HG02759 (cell line): ENCODE measurements around the gene CARD10.

ENCODE experiments used
- ATAC-seq: cut with Tn5 transposase; IDR thresholded peaks from one replicate; pipeline ENCODE4 v1.9.1; 2021; ENCODE audit warnings: mild to moderate bottlenecking, moderate library complexity; ENCODE audit not compliant: unreplicated experiment

The CARD10 gene

DNA sequence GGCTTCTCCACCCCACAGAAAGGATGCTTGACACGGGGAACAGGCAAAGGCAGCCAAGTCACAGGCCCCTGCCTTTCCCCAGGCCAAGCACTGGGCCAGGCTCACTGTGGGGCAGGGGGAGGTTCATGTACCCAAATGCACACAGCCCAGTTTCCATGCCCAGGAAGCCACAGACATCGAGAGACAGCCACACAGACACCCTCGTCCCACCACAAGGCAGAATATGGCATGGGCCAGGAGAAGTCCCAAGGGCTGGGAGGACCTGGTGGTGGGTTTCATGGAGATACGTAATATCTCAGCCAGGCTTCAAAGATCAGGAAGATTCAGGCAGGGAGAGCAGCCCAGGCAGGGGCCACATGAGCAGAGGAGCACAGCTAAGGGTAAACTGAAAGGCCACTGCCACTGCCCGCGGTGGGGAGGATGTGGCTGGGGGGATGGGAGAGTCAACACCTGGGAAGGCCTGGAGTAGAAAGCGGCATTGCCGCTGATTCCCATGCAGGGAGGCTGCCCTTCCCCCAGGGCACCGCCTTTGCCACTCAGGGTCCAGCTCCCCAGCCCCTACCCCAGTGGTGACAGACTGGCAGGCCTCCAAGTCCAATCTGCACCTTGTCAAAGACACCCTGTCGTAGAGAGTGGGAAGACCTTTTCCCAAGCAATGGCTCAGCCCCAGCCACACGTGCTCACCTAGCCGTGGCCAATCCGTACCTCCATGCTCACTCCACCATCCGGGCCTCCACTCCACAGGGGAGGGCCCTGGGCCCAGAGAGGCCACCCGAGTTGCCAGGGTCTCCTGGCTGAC, 30.7 kb downstream of the CARD10 start:
- ATAC-seq: no peak

DNA sequence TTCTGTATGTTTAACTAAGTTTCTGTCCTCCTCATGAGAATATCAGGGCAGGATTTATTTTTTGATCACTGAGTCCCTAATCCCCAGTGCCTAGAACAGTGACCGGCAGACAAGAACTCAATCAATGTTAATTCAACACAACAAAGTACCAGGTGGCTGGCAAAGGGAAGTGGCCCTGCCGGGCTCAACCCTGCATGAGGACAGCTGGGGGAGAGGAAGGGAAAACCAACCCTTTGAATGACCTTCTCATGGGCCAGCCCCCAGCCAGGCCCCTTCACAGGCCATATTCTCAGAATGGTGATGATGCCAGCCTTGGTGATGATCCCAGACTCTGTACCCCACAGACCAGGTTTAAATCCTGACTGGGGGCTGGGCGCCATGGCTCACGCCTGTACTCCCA, 31.6 kb downstream of the CARD10 start:
- ATAC-seq: no peak

DNA sequence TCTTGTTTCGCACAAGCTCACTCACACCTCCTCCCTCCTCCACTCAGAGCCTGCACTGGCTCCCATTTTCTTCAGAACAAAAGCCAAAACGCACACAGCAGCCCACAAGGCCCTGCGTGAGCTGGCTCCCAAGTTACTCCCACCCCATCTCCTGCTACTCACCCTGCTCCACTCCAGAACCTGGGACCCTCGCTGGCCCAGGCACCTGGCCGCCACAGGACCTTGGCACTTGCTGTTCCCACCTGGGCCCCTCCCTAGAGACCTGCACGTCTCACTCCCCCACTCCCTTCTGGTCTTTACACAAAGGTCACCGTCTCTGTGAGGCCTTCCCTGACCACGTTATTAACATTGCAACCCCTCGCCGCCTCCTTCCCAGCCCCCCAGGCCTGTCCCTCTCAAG, 32.1 kb downstream of the CARD10 start:
- ATAC-seq: no peak

DNA sequence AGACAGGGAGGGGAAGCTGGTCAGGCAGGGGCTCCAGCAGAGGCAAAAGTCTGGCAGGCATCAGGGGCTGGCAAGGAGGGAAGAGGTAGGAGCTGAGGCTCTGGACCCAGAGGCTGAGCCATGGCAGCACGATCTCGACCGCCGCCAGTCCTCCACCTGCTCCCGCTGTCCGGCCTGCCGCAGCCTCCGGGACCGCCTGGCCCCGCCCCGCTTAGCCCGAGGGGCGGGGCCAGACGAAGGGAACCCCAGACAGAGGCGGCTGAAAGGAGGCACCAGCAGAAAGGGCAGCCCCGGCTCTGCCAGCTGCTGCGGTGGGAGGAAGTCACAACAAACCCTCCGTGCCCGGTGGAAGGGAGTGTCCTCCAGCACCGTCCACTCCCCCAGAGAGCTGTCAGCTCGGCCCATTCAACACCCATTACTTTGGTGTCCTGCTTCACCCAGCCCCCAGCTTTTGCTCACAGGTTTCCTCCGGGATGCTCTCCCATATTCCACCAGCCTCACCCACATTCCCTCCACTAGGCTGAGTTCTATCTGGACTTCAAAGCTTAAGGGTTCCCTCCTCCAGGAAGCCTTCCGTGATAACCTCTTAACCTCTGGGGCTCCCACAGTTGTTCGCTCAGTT, 32.9 kb downstream of the CARD10 start, which contains the start of gene MFNG:
Gene MFNG, minus strand, starts transcription at position 161 of the 622 bp plus-strand sequence. CDS start 207 bp downstream, outside the sequence.
- ATAC-seq: peak; percentile 68

DNA sequence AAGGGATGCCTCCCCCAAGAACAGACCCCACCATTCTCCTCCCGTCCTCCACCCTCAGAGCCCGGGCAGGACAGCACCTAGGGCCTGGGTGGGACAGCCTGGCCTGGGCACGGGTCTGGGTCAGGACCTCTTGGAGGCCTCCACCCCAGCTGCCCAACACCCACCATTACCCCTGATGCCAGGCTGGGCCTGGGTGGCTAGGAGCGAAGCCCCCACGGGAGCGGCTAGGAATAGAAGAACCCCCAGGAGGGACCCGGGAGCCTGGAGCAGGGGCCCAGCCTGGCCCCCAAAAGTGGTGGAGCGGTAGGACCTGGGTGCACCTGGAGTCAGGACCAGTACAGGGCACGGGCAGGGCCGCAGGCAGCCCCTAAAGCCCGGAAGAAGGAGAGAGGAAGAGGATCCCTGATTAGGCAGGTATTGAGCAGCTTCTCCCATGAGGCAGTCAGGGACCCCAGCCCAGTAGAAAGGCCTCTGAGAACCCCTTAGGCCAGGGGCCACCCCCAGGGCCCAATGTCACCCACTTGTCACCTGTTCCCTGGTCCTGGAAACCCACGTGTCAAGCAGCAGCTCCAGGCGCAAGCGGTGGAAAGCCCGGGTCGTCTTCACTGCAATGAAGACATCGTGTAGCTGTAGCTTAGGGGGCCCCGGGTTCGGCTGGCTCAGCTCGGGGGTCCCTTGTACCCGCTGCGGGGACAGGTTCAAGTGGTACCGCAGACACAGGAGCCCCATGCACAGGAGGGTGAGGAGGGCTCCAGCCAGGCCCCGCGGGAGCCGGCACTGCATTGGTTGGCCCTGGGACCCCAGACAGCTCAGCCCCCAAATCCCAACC, 33.6 kb downstream of the CARD10 start:
- ATAC-seq: peak; percentile 3

DNA sequence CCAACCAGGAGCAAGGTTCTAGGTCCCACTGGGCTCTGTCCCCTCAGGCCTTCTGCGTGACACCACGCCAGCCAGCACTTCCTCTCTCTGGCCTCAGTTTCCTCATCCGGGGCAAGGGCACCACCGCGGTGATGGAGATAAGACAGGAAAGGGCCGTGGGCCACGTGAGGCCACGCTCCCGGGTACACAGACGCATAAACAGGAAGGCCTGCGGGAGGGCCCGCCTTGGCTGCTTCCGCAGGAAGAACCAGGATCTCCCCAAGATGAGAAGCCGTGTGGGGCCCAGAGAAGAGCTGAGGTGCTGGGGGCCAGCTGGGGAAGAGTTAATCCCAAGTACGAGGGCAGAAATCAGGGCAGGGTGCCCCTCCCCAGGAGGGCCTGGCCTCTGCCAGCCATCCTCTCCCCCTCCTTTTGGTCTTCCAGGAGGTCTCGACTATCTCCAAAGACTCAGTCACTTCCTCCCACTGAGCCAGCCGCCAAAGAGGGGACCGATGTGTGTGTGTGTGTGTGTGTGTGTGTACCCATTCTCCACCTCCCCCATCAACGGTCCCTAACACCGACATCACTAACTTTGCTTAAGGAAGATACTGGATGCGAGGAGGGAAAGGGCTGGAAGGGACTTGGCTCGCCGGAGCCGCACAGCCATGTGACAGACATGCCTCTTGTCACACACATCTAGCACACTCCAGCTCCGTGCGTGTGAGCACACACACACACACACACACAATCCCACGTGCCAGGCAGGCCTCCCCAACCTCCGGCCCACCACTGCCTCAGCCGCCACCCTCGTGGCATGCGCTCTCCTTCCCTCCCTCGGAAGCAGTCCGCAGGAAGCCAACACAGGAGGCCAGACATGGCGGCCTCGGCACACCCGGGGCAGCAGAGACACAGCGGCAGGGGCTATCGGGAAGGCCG, 34.5 kb downstream of the CARD10 start:
- ATAC-seq: peak; percentile 40

DNA sequence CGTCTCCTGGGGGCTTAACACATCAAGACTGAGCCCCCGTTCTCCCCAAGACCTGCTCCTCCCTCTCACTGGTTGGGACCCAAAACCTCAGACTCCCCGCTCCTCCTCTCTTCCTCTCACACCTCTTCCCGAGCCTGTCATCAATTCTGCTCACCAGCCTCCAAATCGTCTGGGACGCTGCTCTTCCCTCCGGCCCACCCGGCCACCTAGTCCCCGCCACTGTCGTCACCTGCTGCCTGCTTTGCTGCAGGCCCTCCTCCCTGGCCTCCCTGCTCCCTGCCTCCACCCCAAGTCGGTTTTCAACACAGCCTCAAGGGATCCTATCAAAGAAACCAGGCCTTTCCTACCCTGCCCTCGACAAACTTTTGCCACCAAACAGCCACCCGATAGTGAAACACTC, 36.2 kb downstream of the CARD10 start:
- no peak for ATAC-seq

DNA sequence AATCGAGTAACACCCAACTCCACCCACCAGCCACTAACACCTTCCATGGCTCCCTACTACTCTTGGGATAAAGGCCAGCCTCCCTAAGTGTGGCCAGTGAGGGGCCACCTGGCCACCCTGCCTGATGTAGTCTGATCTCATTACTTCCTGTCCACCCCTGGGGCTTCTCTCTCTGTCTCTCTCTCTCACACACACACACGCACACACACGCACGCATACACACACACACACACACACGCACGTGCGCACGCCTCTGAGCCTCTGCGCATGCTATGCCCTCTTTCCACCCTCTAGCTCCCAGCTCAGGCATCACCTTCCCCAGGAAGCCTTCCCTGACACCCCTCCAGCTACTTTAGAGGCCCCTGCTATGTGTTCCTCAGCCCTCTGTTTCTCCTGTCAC, 37.0 kb downstream of the CARD10 start:
- ATAC-seq: no peak

DNA sequence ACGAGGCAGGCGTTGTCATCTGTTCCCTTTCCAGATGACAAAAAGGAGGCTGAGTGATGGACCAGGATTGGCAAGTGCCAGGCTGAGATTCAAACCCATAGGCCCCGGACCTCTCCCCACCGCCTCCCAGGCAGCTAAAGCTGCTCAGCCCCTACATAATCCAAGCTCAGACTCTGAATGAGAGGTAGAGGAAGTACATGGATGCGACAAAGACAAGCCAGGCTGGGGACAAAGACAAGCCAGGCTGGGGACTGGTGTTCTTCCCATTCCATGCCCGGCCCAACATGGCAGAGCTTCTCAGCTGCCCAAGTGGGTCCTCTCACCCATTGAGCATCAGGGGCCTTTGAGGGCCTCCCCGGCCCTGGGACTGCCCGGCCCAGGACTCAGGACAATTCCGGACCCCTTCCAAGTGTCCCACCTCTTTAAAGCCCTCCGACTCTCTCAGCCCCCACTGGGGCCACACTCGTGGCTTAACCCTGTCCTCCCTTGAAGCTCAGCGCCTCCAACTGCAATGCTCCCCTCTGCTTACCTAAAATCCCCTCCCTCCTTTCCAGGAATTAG, 37.8 kb downstream of the CARD10 start:
- no peak for ATAC-seq

DNA sequence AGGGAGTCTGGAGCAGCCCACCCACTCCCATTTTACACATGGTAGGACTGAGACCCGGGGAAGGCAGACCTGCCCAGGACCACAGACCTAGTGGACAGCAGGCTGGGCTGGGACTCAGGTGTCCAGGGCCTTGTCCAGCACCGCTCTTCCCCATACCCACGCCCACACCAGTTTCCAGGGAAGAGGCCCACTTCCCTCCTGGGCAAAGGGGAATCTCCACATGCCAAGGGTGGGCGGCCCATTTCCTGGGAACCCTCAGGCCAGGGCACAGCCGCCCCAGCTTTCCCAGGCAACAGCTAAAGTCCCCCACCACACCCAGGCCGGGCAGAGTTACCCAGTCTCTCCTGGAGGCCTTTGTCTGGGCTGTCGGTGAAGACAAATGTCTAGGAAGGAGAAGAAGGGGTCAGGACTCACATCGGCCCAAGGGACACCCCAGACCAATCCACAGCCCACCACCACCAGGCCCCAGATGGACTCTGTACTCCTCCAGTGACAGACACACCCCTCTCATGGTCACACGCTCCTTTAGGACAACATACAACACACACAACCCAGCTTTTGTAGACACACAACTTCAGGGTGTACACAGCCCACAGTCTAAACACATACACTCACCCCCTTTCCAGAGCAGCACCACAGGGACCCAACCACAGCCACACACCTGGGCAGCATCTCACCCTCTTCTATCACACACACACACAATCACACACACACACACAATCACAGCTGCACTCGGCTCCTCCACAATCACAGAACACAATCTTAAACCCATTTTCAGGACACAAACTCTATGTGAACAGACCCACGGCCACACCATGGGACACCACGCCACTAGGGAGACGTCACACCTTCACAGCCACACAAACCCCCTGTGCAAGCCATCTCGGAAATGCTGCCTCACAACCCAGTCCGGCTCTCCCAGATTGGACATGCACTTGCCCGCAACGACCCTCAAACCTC, 38.5 kb downstream of the CARD10 start:
- no peak for ATAC-seq

DNA sequence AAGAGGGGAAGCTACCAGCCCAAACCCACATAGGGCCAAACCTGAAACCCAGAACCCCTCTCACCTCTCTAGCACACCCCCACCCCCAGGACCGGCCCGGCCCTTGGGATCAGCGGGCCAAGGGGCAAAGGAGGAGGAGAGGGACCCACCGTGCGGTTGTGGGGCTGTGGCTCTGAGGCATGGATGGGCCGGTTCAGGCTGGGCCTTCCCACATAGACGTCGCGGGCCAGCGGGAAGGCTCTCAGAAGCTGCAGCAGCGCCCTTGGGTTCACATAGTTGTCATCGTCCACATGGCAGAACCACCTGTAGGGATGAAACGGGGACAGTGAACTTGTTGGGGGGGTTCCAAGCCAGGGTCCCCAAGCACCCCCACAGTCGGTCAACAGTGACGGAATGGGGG, 40.0 kb downstream of the CARD10 start:
- ATAC-seq: no peak

DNA sequence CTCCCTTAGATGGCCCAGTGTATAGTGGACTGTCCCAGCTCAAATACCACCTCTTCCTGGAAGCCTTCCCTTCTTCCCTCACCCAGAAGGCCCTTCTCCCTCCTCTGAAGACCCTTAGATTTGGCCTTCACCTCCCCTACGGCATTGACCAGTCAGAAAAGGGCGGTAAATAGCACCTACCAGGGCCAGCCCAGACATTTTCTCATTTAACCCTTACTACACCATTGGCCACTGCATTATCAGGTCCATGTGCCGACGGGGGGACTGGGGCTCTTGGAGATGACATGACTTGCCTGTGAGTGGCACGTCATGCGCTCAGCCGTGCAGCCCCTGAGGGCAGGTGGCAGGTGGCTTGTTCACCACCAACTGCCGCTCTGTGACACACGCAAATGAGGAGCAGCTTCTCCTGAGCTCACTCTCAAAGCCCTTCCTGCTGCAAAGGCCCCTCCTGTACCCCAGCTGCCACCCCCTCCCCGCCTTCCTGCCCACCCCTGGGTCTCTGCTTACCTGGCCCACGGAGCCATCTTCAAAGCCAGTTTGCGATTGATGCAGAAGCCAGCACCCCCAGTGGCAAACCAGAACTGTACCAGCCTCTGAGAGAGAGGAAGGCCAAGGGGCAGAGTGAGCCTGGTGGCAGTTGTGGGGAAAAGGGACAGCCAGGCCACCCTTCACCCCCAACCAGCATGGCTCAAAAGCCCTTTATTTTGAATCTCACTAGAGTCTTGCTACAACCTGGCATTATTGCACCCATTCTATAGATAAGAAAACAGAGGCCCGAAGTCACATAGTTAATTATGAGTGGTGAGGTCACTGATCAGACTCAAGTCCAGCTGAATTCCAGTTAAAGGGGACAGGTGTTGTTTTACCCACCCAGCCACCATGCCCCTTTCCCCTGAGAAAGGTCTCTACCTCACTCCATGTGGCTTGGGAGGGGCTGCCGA, 42.6 kb downstream of the CARD10 start:
- no peak for ATAC-seq

DNA sequence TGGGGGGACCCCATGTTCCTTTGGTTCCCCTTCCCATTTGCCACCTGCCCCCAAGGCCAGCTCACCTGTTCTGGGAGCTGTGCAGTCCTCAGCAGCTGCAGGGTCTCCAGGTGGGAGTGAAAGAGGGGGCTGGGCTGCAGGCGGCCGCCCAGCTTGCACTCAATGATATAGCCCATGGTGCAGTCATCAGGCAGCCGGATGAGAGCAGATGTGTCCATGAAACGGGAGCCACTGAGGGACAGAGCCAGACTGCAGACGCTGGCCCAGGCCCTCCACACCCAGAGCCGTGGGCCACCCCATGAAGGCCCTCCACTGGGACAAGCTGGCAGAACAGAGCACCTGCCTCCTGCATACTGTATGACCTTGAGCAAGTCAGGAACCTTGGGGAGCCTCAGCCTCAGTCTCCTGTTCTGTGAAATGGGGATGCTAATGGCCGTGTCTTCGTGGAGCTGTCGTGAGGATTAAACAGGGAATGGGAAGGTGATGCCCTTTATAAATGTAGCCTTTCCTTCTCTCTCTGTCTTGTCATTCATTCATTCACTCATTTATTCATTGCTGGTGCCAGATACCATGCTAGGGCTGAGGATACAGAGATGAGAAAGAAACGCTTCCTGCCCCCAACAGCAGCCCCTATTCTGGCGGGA, 44.6 kb downstream of the CARD10 start:
- ATAC-seq: no peak

DNA sequence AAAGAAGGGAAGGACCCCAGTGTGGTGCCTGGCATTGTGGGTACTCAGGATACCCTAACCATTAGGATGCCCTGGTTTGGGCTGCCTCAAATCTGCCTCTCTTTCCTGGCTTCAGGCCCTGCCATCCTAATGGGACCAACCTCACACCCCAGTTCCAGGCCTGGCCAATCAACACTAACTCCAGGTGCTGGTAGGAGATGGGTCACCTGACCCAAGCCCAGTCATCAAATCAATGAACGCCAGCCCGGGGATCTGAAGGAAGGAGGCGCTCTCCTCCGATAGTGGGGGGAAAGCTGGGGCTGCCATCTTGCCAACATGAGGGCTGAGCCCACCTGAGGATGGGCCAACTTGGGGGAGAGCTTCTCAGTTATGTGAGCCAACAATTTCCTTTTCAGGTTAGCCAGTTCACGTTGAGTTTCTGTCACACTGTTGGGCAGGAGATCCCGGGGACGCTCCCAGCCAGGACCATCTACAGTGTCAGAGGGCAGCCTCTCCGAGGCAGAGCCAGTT, 45.7 kb downstream of the CARD10 start:
- no peak for ATAC-seq

DNA sequence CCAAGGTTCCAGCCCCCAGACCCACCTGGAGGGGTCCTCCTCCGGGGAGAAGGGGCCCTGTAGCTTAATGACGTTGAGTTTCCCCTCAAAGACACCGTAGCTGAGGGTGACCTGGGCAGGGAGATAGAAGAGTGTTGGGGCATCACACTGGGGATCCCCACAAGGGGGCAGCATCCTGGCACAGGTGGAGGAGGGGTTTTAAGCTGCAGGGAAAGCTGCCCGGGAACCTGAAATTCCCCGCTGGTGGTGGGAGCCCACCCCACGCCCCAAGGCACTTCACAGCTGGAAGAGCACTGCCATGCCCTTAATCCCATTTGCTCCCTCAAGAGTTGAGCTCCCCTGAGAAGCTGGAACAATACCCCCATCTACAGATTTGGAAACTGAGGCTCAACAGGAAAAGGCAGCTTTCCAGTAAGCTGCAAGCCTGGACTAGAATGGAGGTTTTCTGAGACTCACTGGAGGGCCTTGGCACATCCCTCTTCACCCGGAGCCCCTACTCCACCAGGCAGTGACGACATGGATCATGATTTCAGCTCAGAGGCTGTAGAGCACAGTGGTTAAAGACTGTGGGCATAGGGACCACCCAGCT, 46.7 kb downstream of the CARD10 start:
- ATAC-seq: no peak

DNA sequence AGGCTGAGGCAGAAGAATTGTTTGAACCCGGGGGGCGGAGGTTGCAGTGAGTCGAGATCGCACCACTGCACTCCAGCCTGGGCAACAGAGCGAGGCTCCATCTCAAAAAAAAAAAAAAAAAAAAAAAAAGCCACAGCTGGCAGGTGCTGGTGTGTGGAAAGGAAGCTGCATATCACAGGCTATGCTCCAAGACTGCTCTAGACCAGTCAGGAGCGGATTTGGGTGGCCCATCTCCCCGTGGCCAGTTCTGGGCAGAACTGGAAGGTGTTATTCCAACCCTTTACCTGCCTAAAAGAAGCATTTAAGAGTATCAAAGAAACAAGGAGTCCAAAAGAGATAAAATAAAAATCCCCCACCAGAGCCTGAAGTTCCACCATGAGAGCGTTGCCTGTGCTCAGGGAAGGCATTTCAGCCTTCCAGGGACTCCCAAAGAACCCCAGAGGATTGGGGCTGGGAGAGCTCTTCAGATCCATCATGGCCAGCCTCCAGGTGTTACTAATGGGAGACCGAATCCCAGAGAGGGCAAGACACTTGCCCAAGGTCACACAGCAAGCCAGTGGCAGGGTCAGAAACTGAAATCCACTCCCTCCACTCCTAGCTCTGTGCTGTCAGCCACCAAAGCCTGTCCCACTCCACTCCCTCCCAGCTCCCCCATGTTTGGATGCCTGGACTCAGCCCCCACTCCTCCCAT, 47.3 kb downstream of the CARD10 start:
- no peak for ATAC-seq
